ENCODE results near the gene HM13.
"Not testable (repeated sequence)": the region's sequence is repeated elsewhere in the genome, so short reads cannot be mapped to it uniquely, and the experiment has no call there.

The HM13 gene

GRCh38 chr20:31595380-31595653, 81.1 kb downstream of the HM13 start:
- H4K8ac ChIP-seq (ENCODE audit: low read depth, low read length): peak overlapping the region; percentile 43
- peaks cover 64% of the 10 kb centered on the region for H3K79me1 ChIP-seq (ENCODE audit: low read length)
- H3K4ac ChIP-seq (ENCODE audit: low read depth, low read length): peak overlapping the region; percentile 33
- no peaks in the 10 kb centered on the region for H3K36me3 ChIP-seq (ENCODE audit: control insufficient read depth in 1 of 2, insufficient read depth in 2 of 2, low read length in 2 of 2)
- H2AFZ ChIP-seq (ENCODE audit: insufficient read depth, low read length, poor library complexity): no peak overlapping the region
- peak overlapping the region; percentile 98 for H4K91ac ChIP-seq (ENCODE audit: low read depth, low read length)
- WGBS (ENCODE audit: extremely low coverage, insufficient coverage, insufficient read length): no CpG with 5 or more reads among the region's 3 CpGs
- H3K14ac ChIP-seq (ENCODE audit: low read length): peak overlapping the region; percentile 93
- peak overlapping the region; percentile 98 for H2BK12ac ChIP-seq (ENCODE audit: low read length)
- peaks cover 3% of the 10 kb centered on the region for H3K9me3 ChIP-seq (ENCODE audit: insufficient read depth, low read depth, low read length)
- peak overlapping the region; percentile 69 for H2AK5ac ChIP-seq (ENCODE audit: low read length)
- H2BK120ac ChIP-seq (ENCODE audit: insufficient read depth, low read length, poor library complexity): peak overlapping the region; percentile 96
- no peak overlapping the region for H3K9ac ChIP-seq (ENCODE audit: low read length)
- peak overlapping the region; percentile 12 for H4K12ac ChIP-seq (ENCODE audit: low read depth, low read length)
- no peak overlapping the region for H3K23ac ChIP-seq (ENCODE audit: low read length)
- H3K4me1 ChIP-seq (ENCODE audit: control insufficient read depth in 1 of 2, insufficient read depth in 2 of 2, low read length in 2 of 2): peaks cover 28 to 42% of the 10 kb centered on the region in 2 experiments
- peaks cover 12% of the 10 kb centered on the region for H3K79me2 ChIP-seq (ENCODE audit: control insufficient read depth, insufficient read depth, low read length, poor library complexity)
- H3K4me2 ChIP-seq (ENCODE audit: low read length): peak overlapping the region; percentile 41
- H3K27ac ChIP-seq (ENCODE audit: low read depth, low read length): peak overlapping the region; percentile 98
- H3K27me3 ChIP-seq (ENCODE audit: insufficient read depth, low read length): no peaks in the 10 kb centered on the region
- H3K18ac ChIP-seq (ENCODE audit: low read length): peak overlapping the region; percentile 35
- H2BK5ac ChIP-seq (ENCODE audit: low read depth, low read length, poor library complexity): peak overlapping the region; percentile 99
- no peak overlapping the region for H3K4me3 ChIP-seq (ENCODE audit: low read depth, low read length)
- DNase-seq: no peak

GRCh38 chr20:31595654-31596411, 81.6 kb downstream of the HM13 start:
- peak; percentile 95 to 98 for DNase-seq

DNA sequence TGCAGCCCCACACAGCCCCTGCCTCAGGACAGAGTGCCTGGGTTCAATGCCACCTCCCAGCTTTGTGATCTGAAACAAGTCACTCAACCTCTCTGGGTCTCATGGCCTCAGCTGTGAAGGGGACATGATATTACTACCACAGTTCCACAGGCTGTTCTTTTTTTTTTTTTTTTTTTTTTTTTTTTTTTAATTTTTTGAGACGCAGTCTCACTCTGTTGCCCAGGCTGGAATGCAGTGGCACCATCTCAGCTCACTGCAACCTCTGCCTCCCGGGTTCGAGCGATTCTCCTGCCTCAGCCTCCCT, 82.1 kb downstream of the HM13 start:
- H3K4me2 ChIP-seq (ENCODE audit: low read length): peak overlapping the region; percentile 21
- H2BK120ac ChIP-seq (ENCODE audit: insufficient read depth, low read length, poor library complexity): peak overlapping the region; percentile 99
- H4K8ac ChIP-seq (ENCODE audit: low read depth, low read length): peak overlapping the region; percentile 51
- WGBS (ENCODE audit: extremely low coverage, insufficient coverage, insufficient read length): no CpG with 5 or more reads among the region's 4 CpGs
- H3K27ac ChIP-seq (ENCODE audit: low read depth, low read length): peak overlapping the region; percentile 98
- H3K4me3 ChIP-seq (ENCODE audit: low read depth, low read length); H3K36me3 ChIP-seq (ENCODE audit: control insufficient read depth in 1 of 2, insufficient read depth in 2 of 2, low read length in 2 of 2); H3K27me3 ChIP-seq (ENCODE audit: insufficient read depth, low read length); H3K9me3 ChIP-seq (ENCODE audit: insufficient read depth, low read depth, low read length); H3K9ac ChIP-seq (ENCODE audit: low read length); DNase-seq; H3K23ac ChIP-seq (ENCODE audit: low read length); H2AFZ ChIP-seq (ENCODE audit: insufficient read depth, low read length, poor library complexity): not testable (repeated sequence)
- peak overlapping the region; percentile 18 for H4K12ac ChIP-seq (ENCODE audit: low read depth, low read length)
- peak overlapping the region; percentile 98 for H2BK5ac ChIP-seq (ENCODE audit: low read depth, low read length, poor library complexity)
- H3K14ac ChIP-seq (ENCODE audit: low read length): peak overlapping the region; percentile 94
- peak overlapping the region; percentile 82 for H4K91ac ChIP-seq (ENCODE audit: low read depth, low read length)
- peak overlapping the region; percentile 49 for H3K4ac ChIP-seq (ENCODE audit: low read depth, low read length)
- peak overlapping the region; percentile 16 for H2AK5ac ChIP-seq (ENCODE audit: low read length)
- peak overlapping the region; percentile 19 for H3K18ac ChIP-seq (ENCODE audit: low read length)
- peaks cover 28 to 37% of the 10 kb centered on the region in 2 experiments for H3K4me1 ChIP-seq (ENCODE audit: control insufficient read depth in 1 of 2, insufficient read depth in 2 of 2, low read length in 2 of 2)
- peaks cover 12% of the 10 kb centered on the region for H3K79me2 ChIP-seq (ENCODE audit: control insufficient read depth, insufficient read depth, low read length, poor library complexity)
- peak overlapping the region; percentile 97 for H2BK12ac ChIP-seq (ENCODE audit: low read length)
- H3K79me1 ChIP-seq (ENCODE audit: low read length): peaks cover 59% of the 10 kb centered on the region

More at GRCh38 chr20:31595654-31596411, 81.6 kb downstream of the HM13 start:
- H2BK12ac ChIP-seq (ENCODE audit: low read length): peak overlapping the region; percentile 70
- peaks cover 62% of the 10 kb centered on the region for H3K79me1 ChIP-seq (ENCODE audit: low read length)
- no peak overlapping the region for H3K9ac ChIP-seq (ENCODE audit: low read length)
- peak overlapping the region; percentile 98 for H4K91ac ChIP-seq (ENCODE audit: low read depth, low read length)
- no CpG with 5 or more reads among the region's 15 CpGs for WGBS (ENCODE audit: extremely low coverage, insufficient coverage, insufficient read length)
- no peak overlapping the region for H3K23ac ChIP-seq (ENCODE audit: low read length)
- H2BK5ac ChIP-seq (ENCODE audit: low read depth, low read length, poor library complexity): peak overlapping the region; percentile 99
- H2AK5ac ChIP-seq (ENCODE audit: low read length): peak overlapping the region; percentile 67
- H2AFZ ChIP-seq (ENCODE audit: insufficient read depth, low read length, poor library complexity): no peak overlapping the region
- H3K4me2 ChIP-seq (ENCODE audit: low read length): peak overlapping the region; percentile 41
- no peaks in the 10 kb centered on the region for H3K27me3 ChIP-seq (ENCODE audit: insufficient read depth, low read length)
- H3K36me3 ChIP-seq (ENCODE audit: control insufficient read depth in 1 of 2, insufficient read depth in 2 of 2, low read length in 2 of 2): no peaks in the 10 kb centered on the region
- H2BK120ac ChIP-seq (ENCODE audit: insufficient read depth, low read length, poor library complexity): peak overlapping the region; percentile 99
- peaks cover 28 to 40% of the 10 kb centered on the region in 2 experiments for H3K4me1 ChIP-seq (ENCODE audit: control insufficient read depth in 1 of 2, insufficient read depth in 2 of 2, low read length in 2 of 2)
- H3K18ac ChIP-seq (ENCODE audit: low read length): peak overlapping the region; percentile 19
- peak overlapping the region; percentile 93 for H3K14ac ChIP-seq (ENCODE audit: low read length)
- peak overlapping the region; percentile 51 for H4K8ac ChIP-seq (ENCODE audit: low read depth, low read length)
- H3K9me3 ChIP-seq (ENCODE audit: insufficient read depth, low read depth, low read length): peaks cover 3% of the 10 kb centered on the region
- H3K4me3 ChIP-seq (ENCODE audit: low read depth, low read length): no peak overlapping the region
- peak overlapping the region; percentile 30 for H3K4ac ChIP-seq (ENCODE audit: low read depth, low read length)
- H3K79me2 ChIP-seq (ENCODE audit: control insufficient read depth, insufficient read depth, low read length, poor library complexity): peaks cover 12% of the 10 kb centered on the region
- H3K27ac ChIP-seq (ENCODE audit: low read depth, low read length): peak overlapping the region; percentile 98
- peak overlapping the region; percentile 18 for H4K12ac ChIP-seq (ENCODE audit: low read depth, low read length)

- Histone ChIP-seq H3K4ac (ENCODE audit: low read depth, low read length) (peak overlapping the region; percentile 49), H3K4me3 (ENCODE audit: low read depth, low read length) (no peak overlapping the region), H3K79me2 (ENCODE audit: control insufficient read depth, insufficient read depth, low read length, poor library complexity) (peaks cover 12% of the 10 kb centered on the region), H3K4me1 (ENCODE audit: control insufficient read depth in 1 of 2, insufficient read depth in 2 of 2, low read length in 2 of 2) (peaks cover 28 to 37% of the 10 kb centered on the region in 2 experiments), H3K18ac (ENCODE audit: low read length) (peak overlapping the region; percentile 93), H2BK5ac (ENCODE audit: low read depth, low read length, poor library complexity) (peak overlapping the region; percentile 98), H4K91ac (ENCODE audit: low read depth, low read length) (peak overlapping the region; percentile 82), H4K8ac (ENCODE audit: low read depth, low read length) (peak overlapping the region; percentile 67), H2AK5ac (ENCODE audit: low read length) (peak overlapping the region; percentile 85), H3K23ac (ENCODE audit: low read length) (no peak overlapping the region), H4K12ac (ENCODE audit: low read depth, low read length) (no peak overlapping the region), H3K27ac (ENCODE audit: low read depth, low read length) (peak overlapping the region; percentile 98), H2BK120ac (ENCODE audit: insufficient read depth, low read length, poor library complexity) (peak overlapping the region; percentile 99), H3K9me3 (ENCODE audit: insufficient read depth, low read depth, low read length) (peaks cover 3% of the 10 kb centered on the region), H2AFZ (ENCODE audit: insufficient read depth, low read length, poor library complexity) (no peak overlapping the region), H3K27me3 (ENCODE audit: insufficient read depth, low read length) (no peaks in the 10 kb centered on the region), H2BK12ac (ENCODE audit: low read length) (peak overlapping the region; percentile 97), H3K36me3 (ENCODE audit: control insufficient read depth in 1 of 2, insufficient read depth in 2 of 2, low read length in 2 of 2) (no peaks in the 10 kb centered on the region), H3K14ac (ENCODE audit: low read length) (peak overlapping the region; percentile 94), H3K4me2 (ENCODE audit: low read length) (no peak overlapping the region), H3K9ac (ENCODE audit: low read length) (no peak overlapping the region), H3K79me1 (ENCODE audit: low read length) (peaks cover 63% of the 10 kb centered on the region)
- DNase-seq: peak; percentile 54 to 55
- WGBS (ENCODE audit: extremely low coverage, insufficient coverage, insufficient read length): no CpG with 5 or more reads among the region's 4 CpGs
These were observed 82.7 kb downstream of the HM13 start for GRCh38 chr20:31596831-31597480.
